Posterior vena cava (tissue), 2 donors: Measurements from ENCODE around the gene GCNT4. TPM values are rescaled to one million over a fixed set of nuclear protein-coding genes. Genes with fewer than 3 reads are reported as not detected.
"Not testable (repeated sequence)": the region's sequence is repeated elsewhere in the genome, so short reads cannot be mapped to it uniquely, and the experiment has no call there.

Source experiments
- DNase-seq: peaks from one replicate; pipeline ENCODE4 v3.0.0-alpha.2; 2020; ENCODE audit warnings: low spot score
- intact Hi-C, 2 donors: fragments of 100-400 bp; cut with DNase I; formaldehyde crosslinking; loops; one replicate each; pipeline versions ENCODE4 v1.14.1 to v1.14.2; 2022 to 2023
- long read RNA-seq, 2 donors: library from polyadenylated mRNA; unstranded; transcript quantifications; one replicate each; pipeline ENCODE4 v2.0.0, GENCODE V29; 2020 to 2021
- total RNA-seq, 2 donors: library from RNA; stranded (reverse); fragmentation: NEBNext Ultra II Directional; extraction: Animal tissue kit (Norgen Biotek cat#: 25700); gene quantifications; one replicate each; pipeline ENCODE4 v1.2.1, GENCODE V29; 2021
- donor health status: DM: yes; HTN: yes; CAD: no.
- donor health status: DM: yes; HTN: yes; CAD: no.

GCNT4 gene, protein sequence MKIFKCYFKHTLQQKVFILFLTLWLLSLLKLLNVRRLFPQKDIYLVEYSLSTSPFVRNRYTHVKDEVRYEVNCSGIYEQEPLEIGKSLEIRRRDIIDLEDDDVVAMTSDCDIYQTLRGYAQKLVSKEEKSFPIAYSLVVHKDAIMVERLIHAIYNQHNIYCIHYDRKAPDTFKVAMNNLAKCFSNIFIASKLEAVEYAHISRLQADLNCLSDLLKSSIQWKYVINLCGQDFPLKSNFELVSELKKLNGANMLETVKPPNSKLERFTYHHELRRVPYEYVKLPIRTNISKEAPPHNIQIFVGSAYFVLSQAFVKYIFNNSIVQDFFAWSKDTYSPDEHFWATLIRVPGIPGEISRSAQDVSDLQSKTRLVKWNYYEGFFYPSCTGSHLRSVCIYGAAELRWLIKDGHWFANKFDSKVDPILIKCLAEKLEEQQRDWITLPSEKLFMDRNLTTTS
- total RNA-seq: 1 to 10 TPM; 3.0 to 5.5 TPM
- long read RNA-seq, donor 1: 0 reads
- long read RNA-seq, donor 2: 0 reads

DNA sequence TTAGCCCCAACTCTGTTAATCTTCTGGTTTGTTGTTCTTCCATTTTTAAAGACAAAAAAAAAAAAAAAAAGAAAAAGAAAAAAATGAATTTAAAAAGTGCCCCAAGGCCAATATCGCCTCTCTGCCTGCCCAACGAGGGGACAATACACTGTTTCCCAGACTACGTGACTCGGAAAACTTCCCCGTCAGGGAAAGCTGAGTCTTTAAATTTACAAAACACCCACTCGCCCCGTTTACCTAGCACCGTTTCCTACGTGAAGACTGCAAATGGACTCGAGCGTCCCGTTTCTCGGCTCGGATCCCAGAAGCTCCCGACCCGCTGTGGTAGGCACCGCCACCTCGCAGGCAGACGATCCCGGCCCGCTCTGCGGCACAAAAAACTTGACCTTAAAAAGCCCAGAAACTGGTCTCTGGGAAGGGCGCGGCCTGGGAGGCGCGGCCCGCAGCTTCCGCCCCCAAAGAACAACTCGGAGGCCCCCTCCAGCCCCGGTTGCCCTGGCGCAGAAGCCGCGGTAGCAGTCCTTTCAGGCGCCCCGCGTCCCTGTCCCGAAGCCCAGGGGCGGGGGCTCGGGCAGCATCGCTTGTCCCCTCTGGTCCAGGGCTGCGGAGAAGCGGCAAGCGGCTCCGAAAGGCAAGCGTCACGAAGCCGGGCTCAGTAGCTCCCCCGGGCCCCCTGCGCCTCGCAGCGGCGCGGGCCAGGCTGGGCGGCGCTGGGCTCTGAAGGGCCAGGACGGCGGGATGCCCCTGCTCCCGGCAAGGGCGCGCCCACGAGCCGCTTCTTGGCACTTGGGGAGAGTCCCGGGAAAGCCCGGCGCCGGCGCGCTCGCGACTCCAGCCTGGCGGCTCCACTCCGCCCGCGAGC lies at the start of gene GCNT4:
TSS of gene GCNT4 (minus strand) at position 367 of the 862 bp plus-strand sequence. CDS start 22,521 bp downstream, outside the sequence.
- intact Hi-C loops: no loop called here
- peak; percentile 84 for DNase-seq

DNA sequence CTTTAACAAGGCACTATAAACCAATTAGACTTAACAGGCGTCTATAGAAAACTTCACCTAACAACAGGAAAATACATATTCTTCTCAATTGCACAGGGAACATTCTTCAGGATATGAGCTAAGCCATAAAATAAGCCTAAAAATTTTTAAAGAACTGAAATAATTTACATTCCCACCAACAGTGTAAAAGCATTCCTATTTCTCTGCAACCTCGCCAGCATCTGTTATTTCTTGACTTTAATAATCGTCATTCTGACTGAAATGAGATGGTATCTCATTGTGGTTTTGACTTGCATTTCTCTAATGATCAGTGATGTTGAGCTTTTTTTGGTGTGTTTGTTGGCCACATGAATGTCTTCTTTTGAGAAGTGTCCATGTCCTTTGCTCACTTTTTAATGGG lies 43.6 kb upstream of the GCNT4 start:
- intact Hi-C loops, DNase-seq: not testable (repeated sequence)

DNA sequence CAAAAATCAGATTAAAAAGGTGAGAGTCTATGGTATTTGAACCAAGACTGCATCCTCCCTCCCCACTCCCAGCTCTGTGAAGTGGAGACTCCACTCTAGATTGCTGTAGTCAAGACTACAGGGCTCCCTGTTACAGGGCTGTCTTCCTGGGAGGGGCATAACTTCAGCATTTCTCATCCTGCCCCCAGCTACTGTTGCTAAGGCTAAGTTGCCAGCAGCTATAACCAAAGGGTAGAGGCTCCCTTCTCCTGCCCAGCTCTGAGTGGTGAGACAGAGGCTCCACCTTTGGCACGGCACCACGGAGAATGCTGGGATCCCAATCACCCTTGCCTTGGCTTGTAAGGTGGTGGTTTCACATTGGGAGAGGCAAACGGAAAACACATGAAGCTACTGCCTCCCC lies 39.2 kb upstream of the GCNT4 start:
- DNase-seq: no peak
- intact Hi-C loops: no loop called here

DNA sequence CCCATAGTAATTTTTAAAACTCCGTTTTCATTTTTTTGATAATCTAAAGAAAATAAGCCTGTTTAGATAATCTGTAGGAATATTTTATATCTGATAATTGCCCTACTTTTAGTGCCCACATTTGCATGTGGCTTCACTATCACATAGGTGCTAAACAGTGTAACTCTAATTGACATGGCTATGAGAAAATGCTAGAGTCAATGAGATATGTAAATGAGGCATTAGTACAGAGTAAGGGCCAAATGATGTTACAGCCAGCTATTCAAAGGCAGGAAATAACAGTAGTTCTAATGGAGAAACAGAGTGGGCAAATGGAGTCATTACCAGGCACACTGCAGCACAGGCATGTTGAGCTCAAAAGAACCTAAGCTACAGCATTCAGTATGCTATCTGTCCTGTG lies 37.3 kb upstream of the GCNT4 start:
- intact Hi-C loops: no loop called here
- no peak for DNase-seq

DNA sequence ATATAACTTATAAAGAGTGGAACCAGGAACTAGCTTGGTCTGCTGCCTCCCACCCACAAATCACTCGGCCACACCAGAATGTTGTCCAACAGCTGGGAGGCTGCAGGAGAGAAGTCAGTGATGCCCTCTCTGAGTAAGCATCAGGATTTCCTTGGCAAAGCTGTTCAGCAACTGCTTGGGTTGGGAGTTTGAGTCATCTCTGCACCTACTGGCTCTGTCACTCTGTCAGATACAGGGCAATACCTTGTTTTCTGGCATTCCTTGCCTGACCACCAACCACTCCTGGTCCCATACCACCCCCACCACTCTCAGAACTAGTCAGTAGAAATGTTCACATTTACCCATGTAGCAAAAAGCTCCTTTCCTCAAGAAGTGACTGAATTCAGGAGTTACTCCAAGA lies 36.8 kb upstream of the GCNT4 start:
- intact Hi-C loops: no loop called here
- no peak for DNase-seq

DNA sequence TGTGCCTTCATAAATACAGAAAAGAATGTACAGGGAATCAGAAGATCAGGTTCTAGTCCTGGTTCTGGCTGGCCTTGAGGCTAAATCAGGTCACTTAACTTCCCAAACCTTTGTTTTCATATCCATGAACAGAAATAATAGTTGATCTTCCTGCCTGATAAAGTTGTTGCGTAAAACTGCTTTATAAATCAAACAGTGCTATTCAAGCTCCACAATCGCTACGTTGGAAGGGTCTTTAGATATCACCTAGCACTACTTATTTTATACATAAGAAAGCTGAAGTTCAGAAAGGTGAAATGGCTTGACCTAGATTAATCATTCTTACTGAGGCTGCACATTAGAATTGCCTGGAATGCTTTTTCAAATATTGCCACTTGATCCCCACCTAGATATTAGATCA lies 36.3 kb upstream of the GCNT4 start:
- DNase-seq: no peak
- intact Hi-C loops: no loop called here

DNA sequence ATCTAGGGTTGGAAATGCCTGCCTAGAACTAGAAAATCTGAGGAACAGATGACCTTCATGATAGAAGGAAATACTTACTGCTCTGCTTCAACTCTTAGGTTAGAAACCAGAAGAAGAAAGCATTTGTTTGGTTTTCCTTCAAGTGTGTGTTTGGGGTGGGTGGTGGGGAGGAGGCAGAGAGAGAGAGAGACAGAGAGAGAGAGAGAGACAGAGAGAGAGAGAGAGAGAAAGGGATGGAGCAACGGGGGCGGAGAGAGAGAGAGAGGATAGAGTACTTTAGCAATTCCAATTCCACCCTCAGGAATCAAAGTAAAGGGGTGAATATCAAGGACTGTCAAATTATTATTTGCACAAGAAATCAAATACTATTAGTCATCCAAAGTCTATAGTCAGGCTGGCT lies 29.2 kb upstream of the GCNT4 start:
- DNase-seq: no peak

DNA sequence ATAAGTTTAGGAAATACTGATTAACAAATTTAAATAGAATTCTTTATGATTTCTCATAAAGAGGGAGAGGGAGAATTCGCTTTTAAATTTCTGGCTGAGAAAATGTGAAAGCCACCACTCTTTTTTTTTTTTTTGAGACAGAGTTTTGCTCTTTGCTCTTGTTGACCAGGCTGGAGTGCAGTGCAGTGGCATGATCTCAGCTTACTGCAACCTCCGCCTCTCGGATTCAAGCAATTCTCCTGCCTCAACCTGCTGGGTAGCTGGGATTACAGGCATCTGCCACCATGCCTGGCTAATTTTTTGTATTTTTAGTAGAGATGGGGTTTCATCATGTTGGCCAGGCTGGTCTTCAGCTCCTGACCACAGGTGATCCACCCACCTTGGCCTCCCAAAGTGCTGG lies 27.0 kb upstream of the GCNT4 start:
- not testable (repeated sequence) for DNase-seq
- intact Hi-C loops: loop anchor here in 1 of 2 donors (5.0 kb wide), 1 partner anchor 762 kb away; no protein-coding TSS in a partner anchor

More for the DNA sequence above, 29.2 kb upstream of the GCNT4 start:
- intact Hi-C loops: no loop called here

DNA sequence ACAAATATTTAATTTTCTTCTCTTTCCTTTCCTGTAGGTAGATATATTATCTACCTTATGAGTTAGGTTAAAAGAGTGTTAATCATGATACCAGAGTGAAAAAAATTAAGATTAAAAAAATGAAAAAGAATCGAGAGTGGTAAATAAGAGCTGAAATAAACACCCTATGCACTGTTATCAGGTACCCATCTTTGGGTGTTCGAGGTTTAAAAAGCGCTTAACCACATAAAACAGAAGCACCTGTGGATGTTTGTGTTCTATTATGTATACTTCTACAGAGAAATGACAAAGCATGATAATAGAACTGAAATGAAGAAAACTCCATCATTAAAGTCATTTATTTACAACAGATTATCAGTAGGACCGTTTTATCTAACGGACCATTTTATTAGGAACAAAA lies 25.7 kb upstream of the GCNT4 start:
- no peak for DNase-seq
- intact Hi-C loops: loop anchor here in 1 of 2 donors (5.0 kb wide), 1 partner anchor 761 kb away; no protein-coding TSS in a partner anchor

DNA sequence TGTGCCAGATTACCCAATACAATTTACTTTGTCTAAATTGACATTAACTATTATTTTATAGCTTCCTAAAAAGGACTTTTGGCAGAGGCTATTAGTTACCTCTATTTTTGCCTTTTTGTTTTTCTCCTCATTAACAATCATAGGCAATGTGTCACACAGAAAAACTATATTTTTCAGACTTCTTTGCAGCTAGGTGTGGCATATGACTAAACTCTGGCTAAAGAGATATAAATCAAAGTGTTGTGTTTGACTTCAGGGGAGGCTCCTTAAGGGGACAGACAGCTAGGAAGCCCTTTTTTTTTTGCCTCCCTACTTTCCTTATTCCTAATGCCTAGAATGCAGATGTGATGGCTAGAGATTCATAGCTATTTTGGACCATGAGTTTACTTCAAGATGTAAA lies 19.7 kb upstream of the GCNT4 start:
- DNase-seq: no peak
- intact Hi-C loops: no loop called here

DNA sequence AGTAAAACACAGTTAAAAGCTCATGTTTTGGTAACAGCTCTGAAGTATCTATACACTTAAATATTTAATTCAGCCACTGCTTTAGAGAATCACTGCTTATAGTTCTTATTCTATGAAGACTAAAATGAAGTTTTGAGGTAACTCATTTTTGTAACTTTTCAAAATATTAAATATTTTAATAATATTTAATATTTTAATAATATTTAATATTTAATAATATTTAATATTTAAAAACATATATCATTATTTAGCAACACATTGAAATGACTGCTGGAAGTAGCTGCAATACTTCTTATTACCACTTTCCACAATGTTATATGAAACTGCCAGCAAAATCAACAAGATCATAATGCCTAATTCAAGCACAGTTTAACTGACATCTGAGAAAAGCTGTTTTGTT lies 18.7 kb upstream of the GCNT4 start:
- intact Hi-C loops: no loop called here
- DNase-seq: no peak

DNA sequence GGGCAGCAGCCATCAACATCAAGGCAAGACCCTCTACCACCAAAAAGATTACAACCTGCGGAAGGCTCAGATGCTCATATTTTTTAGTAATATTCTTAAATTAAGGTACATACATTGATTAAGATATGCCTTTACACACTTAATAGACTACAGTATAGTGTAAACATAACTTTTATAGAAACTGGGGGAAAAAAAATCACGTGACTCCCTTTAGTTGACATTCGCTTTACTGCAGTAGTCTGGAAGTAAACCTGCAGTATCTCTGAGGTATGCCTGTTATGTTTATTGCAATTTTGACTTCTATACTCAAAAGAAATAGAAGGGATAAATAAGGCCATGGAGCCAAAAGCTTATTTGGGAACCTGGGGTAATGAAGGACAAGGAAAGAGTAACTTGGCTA lies 15.1 kb upstream of the GCNT4 start:
- intact Hi-C loops: no loop called here
- no peak for DNase-seq

DNA sequence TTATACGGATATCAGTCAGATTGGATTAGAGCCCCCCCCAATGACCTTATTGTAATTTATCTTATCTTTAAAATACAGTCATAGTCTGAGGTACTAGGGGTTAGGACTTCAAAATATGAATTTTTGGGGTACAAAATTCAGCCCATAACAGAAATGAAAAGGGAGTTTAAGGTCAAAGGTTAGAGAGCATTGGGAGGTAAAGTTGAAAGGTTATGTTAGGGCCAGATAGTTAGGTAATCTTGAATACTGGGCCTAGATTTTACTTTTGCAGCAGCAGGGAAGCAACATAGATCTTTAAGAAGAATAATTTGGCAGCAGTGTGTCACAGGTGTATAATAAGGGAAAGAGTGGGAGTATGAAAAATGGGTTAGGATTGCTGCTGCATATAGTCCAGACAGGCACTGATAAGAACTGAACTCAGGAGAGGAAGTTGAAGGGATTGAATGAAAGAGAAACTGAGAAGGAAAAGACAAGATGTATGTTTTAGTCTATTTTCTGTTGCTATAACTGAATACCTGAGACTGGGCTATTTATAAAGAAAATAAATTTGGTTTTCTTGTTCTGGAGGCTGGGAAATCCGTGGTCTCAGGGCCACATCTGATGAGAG lies 10.7 kb upstream of the GCNT4 start:
- no peak for DNase-seq
- intact Hi-C loops: no loop called here

DNA sequence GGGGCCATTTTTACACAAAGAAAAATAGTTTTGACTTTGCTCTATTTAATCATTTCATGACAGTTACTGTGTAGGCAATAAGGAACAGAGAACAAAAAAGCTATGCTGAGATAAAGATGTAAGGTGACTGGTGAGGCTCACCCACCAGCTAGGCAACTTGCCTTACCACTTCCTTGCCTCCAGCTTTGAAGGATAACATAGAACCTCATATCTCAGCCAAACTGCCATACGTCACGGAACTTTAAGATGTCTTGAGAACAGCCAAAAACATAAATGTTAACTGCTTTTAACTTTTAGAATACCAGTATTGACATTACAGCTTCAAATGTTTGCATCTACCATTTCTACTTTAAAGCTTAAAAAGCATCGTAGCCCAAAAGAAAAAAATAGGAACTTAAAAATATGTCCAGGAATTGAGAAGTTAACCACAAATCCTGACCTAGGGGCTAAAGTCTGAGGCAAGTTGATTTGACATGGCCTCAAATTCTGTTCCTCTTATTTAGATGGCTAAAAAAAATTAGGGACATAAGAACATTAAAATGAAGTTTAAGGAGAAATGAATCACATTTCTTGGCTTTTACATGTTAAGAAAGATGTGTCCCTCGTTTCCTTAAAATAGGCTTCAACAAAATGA lies 7.7 kb upstream of the GCNT4 start:
- intact Hi-C loops: no loop called here
- DNase-seq: no peak

DNA sequence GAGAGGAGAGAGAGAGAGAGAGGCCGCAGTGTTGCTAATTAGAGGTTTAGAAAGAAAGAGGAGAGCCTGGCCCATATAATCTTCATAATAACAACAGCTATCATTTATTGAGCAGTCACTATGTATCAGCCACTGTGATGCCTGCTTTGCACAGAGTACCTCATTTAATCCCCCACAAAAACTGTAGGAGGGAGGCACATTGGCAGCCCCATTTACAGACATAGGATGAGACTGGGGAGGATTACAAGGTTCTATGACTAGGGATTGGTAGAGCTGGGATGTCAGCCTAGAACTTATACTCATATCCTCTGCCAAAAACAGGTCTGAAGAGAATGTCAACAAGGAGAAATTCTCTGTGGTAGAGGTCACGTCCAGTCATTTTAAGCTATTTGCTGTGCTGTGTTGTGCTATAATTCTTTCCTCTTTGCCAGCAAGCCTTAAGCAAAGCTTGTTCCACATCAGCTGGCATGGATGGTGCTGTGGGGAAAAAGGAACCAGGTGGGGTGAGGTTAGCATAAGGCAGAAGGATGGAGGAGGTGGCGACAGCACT lies 6.7 kb upstream of the GCNT4 start:
- intact Hi-C loops: no loop called here
- no peak for DNase-seq

DNA sequence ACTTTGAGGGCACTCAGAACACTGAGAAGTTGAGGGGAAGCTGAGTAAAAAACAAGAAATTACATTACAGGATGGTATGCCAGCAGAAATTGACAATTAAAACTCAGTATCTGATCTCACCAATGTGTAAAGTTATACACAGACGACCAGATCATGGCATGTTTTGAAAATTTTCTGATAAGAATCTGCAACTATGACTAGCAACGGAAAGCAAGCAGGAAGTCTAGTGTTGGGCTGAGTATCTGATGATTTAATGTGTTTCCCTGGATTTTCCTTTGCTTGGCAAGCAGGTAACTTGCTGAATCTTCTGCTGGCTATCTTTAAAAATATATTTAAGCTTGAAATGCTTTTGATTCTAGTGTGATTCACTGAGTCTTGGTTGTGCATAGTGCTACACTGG lies 5.2 kb upstream of the GCNT4 start:
- no peak for DNase-seq
- intact Hi-C loops: no loop called here

DNA sequence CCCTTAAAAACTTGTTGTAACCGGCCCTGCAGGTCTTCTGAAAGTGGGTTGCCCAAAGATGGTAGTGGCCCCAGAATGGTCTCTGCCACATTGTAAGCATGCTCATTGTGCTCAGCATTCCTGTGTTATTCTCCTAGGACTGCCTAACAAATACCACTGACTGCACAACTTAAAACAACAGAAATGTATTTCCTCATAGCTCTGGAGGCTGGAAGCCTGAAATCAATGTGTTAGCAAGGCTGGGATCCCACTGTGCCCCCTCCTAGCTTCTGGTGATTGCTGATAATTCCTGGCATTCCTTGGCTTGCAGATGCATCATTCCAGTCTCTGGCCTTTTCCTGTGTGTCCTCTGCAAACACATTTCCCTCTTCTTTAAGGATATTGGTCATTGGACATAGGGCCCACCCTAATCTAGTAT lies 3.4 kb upstream of the GCNT4 start:
- intact Hi-C loops: no loop called here
- DNase-seq: no peak

DNA sequence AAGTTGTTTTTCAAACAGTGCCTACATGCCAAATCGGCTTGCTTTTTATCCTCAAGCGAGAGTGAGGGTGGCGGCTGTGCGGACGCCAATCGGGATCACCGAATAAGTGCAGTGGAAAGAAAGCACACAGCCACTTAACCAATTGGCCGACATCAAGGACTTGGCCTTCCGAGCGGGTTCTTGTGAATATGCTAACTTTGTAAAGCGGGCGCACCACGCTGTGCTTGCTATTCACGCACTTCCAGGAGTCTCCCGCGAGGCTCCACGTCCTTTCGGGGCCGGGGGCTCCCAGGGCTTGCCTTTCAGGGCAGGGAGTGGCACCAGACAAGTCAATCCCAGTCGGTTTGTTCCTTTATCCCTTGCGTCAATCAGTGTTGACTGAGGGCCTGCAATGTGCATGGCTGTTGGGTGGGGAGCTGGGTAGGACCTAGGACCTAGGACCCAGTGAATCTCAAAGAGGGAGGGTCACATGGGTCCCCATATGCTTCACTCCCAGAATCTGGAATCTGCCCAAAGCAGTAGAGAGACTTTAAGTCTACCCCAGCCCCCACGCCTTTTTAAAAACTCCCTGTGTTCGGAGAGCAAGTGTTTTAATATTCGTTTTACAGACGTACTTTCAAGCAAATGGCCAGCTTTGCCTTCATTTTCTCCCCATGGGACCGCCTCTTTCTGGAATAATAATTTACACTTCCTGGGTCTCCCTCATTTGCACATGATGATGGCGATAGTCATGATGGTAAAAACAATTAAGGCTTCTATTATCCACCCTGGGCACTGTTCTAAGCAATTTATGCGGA lies 2.0 kb upstream of the GCNT4 start:
- DNase-seq: peak; percentile 71
- intact Hi-C loops: no loop called here
